ENCODE results near the gene C3AR1.
A peak's percentile ranks its signal among the peaks of the same experiment; 100 is the strongest.

The C3AR1 gene

GRCh38 chr12:8058506-8058905, 7.7 kb downstream of the C3AR1 start:
- no peak for DNase-seq (ENCODE audit: low read depth in 1 of 2, low spot score in 1 of 2)

GRCh38 chr12:8057839-8058238, 8.3 kb downstream of the C3AR1 start:
- no peak for DNase-seq (ENCODE audit: low read depth in 1 of 2, low spot score in 1 of 2)

GRCh38 chr12:8057306-8057705, 8.9 kb downstream of the C3AR1 start:
- DNase-seq (ENCODE audit: low read depth in 1 of 2, low spot score in 1 of 2): no peak

- DNase-seq (ENCODE audit: low read depth in 1 of 2, low spot score in 1 of 2): no peak
These were observed 11.3 kb downstream of the C3AR1 start for GRCh38 chr12:8054816-8055215.

GRCh38 chr12:8052679-8053078, 13.5 kb downstream of the C3AR1 start:
- DNase-seq (ENCODE audit: low read depth in 1 of 2, low spot score in 1 of 2): no peak

GRCh38 chr12:8050600-8051250, 15.4 kb downstream of the C3AR1 start:
- DNase-seq (ENCODE audit: low read depth in 1 of 2, low spot score in 1 of 2): no peak

GRCh38 chr12:8048906-8049305, 17.3 kb downstream of the C3AR1 start:
- DNase-seq (ENCODE audit: low read depth in 1 of 2, low spot score in 1 of 2): no peak

GRCh38 chr12:8047842-8048241, 18.3 kb downstream of the C3AR1 start:
- no peak for DNase-seq (ENCODE audit: low read depth in 1 of 2, low spot score in 1 of 2)

GRCh38 chr12:8045952-8046944, 19.9 kb downstream of the C3AR1 start:
- peak; percentile 63 to 82 for DNase-seq (ENCODE audit: low read depth in 1 of 2, low spot score in 1 of 2)

- DNase-seq (ENCODE audit: low read depth in 1 of 2, low spot score in 1 of 2): no peak
These were observed 25.4 kb downstream of the C3AR1 start for GRCh38 chr12:8040791-8041190.

GRCh38 chr12:8038659-8039114, 27.5 kb downstream of the C3AR1 start:
- no peak for DNase-seq (ENCODE audit: low read depth in 1 of 2, low spot score in 1 of 2)

GRCh38 chr12:8037947-8038346, 28.2 kb downstream of the C3AR1 start:
- no peak for DNase-seq (ENCODE audit: low read depth in 1 of 2, low spot score in 1 of 2)

GRCh38 chr12:8037046-8037663, 29.0 kb downstream of the C3AR1 start:
- DNase-seq (ENCODE audit: low read depth in 1 of 2, low spot score in 1 of 2): no peak

- no peak for DNase-seq (ENCODE audit: low read depth in 1 of 2, low spot score in 1 of 2)
These were observed 29.8 kb downstream of the C3AR1 start for GRCh38 chr12:8036346-8036745.

- DNase-seq (ENCODE audit: low read depth in 1 of 2, low spot score in 1 of 2): no peak
These were observed 30.6 kb downstream of the C3AR1 start for GRCh38 chr12:8035440-8036010.

- DNase-seq (ENCODE audit: low read depth in 1 of 2, low spot score in 1 of 2): no peak
These were observed 31.4 kb downstream of the C3AR1 start for GRCh38 chr12:8034802-8035201.

GRCh38 chr12:8033153-8034044, 32.8 kb downstream of the C3AR1 start:
- DNase-seq (ENCODE audit: low read depth in 1 of 2, low spot score in 1 of 2): peak in 1 of 2 donors; percentile 23

GRCh38 chr12:8032242-8033152, 33.7 kb downstream of the C3AR1 start, which contains the start of gene FOXJ2:
FOXJ2 (plus strand) TSS chr12:8032716; CDS start chr12:8039833, 7,117 bp downstream.
- peak; percentile 67 to 78 for DNase-seq (ENCODE audit: low read depth in 1 of 2, low spot score in 1 of 2)

GRCh38 chr12:8031872-8032241, 34.3 kb downstream of the C3AR1 start:
- DNase-seq (ENCODE audit: low read depth in 1 of 2, low spot score in 1 of 2): no peak
